NCI-H2196 treated with DMSO at 0.1 percent for 48 hours (cell line): ENCODE data around the gene RBM20.
"Not testable (repeated sequence)": the region's sequence is repeated elsewhere in the genome, so short reads cannot be mapped to it uniquely, and the experiment has no call there.

ENCODE experiments used
- DNase-seq: peaks from one replicate; lab custom pipeline; 2025; ENCODE audit not compliant: unreplicated experiment; lab: John Stamatoyannopoulos, UW

RBM20 gene

GRCh38 chr10:110864662-110865140 lies 220.6 kb downstream of the RBM20 start:
- no peak for DNase-seq

DNA sequence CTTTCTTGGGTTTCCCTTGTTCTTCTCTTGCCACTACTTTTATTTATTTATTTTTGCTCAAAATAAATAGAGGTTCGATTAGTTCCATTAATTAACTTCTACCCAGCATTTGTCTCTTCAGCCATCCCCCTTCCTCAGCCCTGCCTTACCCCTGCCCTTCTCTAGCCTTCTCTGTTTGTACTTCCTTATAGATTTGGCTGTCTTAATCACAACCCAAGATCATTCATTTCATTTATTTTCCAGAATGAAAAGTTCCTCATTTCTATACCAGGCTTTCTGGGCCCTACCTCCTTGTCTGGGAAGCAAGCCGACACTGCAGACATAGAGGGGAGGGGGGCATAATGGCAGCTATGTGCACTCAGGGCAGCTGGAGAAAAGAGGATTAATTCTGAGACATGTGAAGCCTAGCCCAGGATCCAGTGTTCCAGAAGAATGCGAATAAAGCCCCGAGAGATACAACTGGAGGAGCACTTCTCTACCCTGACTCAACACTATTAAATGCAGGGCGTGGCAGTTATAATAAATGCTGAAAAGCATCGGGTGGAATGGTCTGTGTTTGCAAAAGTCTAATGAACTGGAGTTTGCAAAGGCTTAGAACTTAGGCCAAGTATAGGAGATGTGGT lies 221.2 kb downstream of the RBM20 start:
- no peak for DNase-seq

DNA sequence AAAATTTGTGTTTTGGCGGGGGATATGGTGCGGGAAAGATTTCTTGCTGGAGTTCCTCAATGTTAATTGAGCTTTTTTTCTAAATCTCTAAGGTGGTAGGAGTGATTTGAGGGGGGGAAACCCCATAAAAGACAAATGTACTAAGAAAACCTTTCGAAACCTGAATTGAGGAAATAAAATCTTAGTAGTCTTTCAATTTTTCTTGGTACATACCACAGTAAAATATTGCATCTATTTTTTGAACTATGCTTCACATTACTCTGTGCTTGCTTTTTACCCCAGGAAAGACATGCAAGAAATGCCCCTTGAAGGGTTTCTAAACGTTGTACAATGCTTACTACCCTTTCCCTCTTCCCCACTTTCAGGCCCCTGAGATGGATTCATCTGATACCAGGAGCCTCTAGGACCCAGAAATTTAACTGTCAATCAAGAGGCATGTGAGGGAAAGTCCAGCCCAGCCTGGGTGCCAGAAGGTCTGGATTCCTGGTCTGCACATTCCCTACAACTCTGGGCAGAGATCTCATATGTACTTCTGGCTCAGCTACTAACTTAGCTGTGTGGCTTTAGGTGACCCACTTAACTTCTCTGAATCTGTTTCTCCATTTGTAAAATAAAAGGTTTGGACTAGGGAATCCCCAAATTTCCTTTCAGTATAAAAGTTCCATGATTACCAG lies 221.8 kb downstream of the RBM20 start:
- DNase-seq: no peak

GRCh38 chr10:110867011-110867806 lies 223.1 kb downstream of the RBM20 start:
- DNase-seq: not testable (repeated sequence)

- no peak for DNase-seq
These were observed 223.8 kb downstream of the RBM20 start for GRCh38 chr10:110867807-110868465.

GRCh38 chr10:110868981-110869380 lies 224.8 kb downstream of the RBM20 start:
- no peak for DNase-seq

DNA sequence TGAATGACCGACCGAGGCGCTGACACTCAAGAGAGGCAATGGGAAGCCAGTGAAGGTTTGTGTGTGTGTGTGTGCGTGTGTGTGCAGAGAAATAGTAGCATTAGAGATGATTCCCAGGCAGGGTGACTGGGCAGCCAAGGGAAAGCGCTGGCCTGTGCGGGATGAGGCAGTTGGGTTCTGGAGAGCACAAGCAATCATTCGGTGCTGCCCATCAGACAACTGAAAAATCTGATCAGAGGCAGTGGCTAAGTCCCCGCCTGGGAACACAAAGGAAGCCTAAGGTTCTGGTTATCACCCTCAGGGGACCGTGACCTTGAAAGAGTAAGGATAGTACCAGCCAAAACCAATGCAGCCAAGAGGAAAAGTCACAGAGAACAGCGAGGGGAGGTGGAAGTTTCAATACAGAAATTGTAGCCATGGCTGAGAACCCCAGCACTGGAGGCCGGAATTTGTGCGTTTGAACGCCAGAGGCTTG lies 226.7 kb downstream of the RBM20 start:
- no peak for DNase-seq

GRCh38 chr10:110871298-110872084 lies 227.4 kb downstream of the RBM20 start, which contains the start of gene PDCD4:
Gene PDCD4, plus strand, starts transcription at chr10:110871928. Its CDS starts 4,100 bp downstream, at chr10:110876028.
- peak; percentile 86 for DNase-seq

- no peak for DNase-seq
These were observed 228.2 kb downstream of the RBM20 start for GRCh38 chr10:110872145-110872983.

DNA sequence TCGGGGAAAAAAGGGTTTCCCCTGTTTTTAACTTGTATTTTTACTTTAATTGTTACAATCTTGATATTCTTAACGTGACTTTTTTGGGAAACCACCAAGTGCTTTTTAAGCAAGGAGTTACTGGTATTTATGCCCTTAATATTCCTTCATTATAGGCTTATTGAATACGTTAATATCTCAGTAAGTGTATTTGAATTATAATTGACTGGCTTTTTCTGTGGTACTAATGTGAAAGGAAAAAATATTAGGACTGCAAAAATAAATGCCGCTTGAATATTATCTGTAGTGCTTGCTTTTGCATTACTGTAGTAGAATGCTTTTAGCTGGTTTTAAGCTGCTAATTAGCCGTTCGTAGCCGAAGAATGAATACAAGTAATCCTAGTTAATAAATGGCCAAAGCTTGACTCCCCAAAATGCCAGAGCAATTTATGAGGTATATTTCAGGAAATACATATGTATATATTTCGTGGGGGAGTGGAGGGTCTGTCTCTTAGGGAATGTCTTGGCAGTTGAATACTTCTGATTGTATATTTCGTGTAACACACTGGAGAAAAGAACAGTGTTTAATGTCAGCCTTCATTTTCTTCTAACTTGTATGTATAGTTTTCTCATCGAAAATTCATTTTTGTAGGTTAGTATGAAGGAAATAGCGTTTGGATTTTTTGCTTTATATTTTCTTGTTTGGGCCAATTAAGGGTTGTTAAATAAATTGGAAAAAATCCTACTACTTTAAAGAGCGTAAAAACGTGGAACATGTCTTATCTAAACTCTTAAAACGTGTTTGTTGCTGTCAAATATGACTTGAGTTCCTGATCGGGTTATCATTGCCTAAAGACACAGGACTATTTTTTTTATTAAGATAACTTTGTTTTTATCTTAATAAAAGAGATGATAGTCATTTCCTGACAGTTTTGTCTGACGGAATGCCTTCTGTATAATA lies 229.1 kb downstream of the RBM20 start:
- no peak for DNase-seq

DNA sequence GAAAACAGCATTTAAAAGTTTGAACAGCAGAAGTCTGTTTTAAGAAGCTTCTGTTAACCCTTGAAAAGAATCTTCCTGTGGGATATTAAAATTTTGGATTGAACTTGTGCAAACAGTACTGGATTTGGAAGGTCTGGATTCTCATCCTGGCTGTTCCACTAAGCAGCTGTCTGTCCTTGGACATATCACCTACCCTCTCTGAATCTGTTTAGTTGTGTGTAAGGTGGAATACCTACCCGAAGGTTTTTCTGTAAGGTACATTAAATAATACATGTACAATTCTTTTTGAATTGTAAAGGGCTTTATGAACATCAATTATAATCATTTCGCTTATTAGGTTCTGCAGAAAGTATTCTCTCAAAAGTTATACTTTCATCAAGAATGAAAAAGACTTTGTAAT lies 229.8 kb downstream of the RBM20 start:
- no peak for DNase-seq

DNA sequence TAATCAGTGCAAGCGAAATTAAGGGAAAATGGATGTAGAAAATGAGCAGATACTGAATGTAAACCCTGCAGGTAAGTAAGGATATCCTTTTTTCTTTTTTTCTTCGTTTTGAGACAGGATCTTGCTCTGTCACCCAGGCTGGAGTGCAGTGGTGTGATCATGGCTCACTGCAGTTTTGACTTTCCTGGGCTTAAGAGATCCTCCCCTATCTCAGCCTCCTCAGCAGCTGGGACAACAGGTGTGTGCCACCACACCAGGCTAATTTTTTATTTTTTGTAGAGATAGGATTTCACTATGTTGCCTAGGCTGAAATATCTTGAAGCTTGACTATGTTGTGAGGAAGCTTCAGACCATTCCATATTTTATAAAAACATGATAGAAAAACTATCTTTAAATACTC lies 231.9 kb downstream of the RBM20 start:
- DNase-seq: no peak

GRCh38 chr10:110876788-110877187 lies 232.7 kb downstream of the RBM20 start:
- no peak for DNase-seq

GRCh38 chr10:110880012-110880411 lies 235.9 kb downstream of the RBM20 start:
- no peak for DNase-seq

DNA sequence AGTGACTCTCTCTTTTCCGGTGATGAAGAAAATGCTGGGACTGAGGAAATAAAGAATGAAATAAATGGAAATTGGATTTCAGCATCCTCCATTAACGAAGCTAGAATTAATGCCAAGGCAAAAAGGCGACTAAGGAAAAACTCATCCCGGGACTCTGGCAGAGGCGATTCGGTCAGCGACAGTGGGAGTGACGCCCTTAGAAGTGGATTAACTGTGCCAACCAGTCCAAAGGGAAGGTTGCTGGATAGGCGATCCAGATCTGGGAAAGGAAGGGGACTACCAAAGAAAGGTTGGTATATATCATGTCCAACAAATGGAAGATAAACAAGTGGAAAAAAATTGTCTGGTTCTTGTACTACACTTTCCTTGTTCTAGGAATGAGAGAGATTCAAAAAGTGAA lies 237.1 kb downstream of the RBM20 start:
- DNase-seq: no peak

DNA sequence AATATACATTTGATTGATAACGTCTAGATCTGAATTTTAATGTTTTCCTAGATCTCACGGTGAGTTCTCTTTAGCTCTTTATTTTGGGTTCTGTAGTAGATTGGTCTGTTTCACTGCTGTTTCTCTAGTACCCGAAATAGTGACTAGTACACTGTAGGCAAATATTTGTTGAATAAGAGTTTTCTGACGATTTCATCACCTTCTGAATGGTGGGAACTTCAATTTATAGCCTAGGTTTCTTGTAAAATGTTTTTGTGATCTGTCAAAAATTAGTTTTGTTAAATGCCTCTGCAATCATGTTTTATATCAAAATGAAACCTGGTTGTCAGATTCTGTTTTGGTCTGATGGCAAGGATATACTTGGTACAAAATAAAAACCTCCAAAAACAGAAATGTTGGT lies 237.8 kb downstream of the RBM20 start:
- no peak for DNase-seq

DNA sequence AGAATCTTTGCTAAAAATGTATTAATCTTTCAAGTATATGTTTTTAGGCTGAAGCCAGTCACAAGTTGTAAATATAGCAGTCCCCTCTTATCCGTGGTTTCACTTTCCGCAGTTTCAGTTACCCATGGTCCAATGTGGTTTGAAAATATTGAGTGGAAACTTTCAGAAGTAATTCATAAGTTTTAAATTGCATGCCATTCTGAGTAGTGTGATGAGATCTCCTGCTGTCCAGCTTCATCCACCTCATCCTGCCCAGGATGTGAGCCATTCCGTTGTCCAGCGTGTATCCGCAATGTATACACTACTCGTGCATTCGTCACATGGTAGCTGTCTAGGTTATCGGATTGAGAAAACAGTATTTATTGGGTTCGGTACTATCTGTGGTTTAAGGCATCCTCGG lies 239.8 kb downstream of the RBM20 start:
- no peak for DNase-seq

GRCh38 chr10:110885932-110886674 lies 242.0 kb downstream of the RBM20 start:
- no peak for DNase-seq
